ENCODE data around the gene TLN1.

DNA sequence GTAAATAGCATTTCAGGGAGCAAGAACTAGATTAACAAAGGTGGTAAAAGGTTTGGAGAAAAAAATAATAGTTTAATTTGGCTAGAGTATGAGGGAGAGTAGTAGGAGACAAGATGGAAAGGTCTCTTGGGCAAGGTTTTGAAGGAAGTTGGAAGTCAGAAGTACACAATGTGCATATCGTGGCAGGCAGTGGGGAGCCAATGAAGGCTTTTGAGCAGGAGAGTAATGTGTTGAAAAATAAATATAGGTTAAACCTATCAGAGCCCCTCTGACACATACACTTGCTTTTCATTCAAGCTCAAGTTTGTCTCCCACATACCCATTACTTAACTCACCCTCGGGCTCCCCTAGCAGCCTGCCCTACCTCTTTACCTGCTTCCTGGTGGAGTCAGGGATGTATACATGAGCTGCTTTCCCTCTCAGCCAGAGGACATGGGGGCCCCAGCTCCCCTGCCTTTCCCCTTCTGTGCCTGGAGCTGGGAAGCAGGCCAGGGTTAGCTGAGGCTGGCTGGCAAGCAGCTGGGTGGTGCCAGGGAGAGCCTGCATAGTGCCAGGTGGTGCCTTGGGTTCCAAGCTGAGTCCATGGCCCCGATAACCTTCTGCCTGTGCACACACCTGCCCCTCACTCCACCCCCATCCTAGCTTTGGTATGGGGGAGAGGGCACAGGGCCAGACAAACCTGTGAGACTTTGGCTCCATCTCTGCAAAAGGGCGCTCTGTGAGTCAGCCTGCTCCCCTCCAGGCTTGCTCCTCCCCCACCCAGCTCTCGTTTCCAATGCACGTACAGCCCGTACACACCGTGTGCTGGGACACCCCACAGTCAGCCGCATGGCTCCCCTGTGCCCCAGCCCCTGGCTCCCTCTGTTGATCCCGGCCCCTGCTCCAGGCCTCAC is 58.6 kb downstream of the TLN1 start, which contains the start of gene CA9:
- no peak for TF ChIP-seq CTCF (IDR thresholded peaks at IDR 0.05; ENCODE audit: low read depth, low read length, poor library complexity, severe bottlenecking)
- no peak for TF ChIP-seq EZH2phosphoT487 (IDR thresholded peaks at IDR 0.05; ENCODE audit: borderline replicate concordance, low read length)

All from DOHH2 (cell line).